Measurements from ENCODE around the gene FAM124B. TPM values are rescaled to one million over a fixed set of nuclear protein-coding genes. Genes with fewer than 3 reads are reported as not detected.

Gene FAM124B
- polyA plus RNA-seq, 1 donor (not counting 4 experiments of a cell fraction or from before 2014, with no cell fraction given): 0.03 TPM

DNA sequence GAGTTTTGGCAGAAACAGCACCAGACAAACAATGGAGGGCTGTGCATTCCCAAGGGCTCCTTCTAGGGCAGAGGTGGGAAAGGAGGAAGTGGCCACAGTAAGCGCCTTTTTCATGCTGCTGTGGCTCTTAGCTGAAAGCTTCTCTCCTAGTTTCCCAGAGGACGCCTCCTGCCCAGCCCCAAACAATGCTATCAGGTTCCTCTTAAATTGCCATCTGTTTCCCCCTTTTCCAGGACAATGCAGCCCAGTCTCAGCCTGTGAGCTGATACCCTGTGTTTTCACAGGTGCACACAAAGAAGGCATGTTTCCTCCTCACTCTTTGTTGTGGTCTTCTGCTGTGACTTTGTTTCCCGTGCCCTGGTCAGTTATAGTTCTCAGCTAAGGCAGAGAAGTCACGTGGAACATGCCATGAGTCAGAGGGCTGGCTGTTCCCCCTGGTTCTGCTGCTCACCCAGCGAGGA lies 5.4 kb upstream of the FAM124B start:
- Histone ChIP-seq H3K9me3 (ENCODE audit: control insufficient read depth, low read depth, low read length) (peaks cover 3% of the 10 kb centered on the region), H3K4me2 (ENCODE audit: control insufficient read depth, extremely low read depth, insufficient read depth, low read depth, low read length) (no peak overlapping the region), H3K27me3 (ENCODE audit: control insufficient read depth, extremely low read depth, insufficient read depth, low read length) (no peaks in the 10 kb centered on the region), H2AFZ (ENCODE audit: control insufficient read depth, low read length) (no peak overlapping the region), H3K27ac (ENCODE audit: control insufficient read depth, insufficient read depth, low read length) (no peak overlapping the region), H3K4me1 (ENCODE audit: control insufficient read depth, extremely low read depth, insufficient read depth, low read length) (peaks cover 16% of the 10 kb centered on the region), H3K9me1 (ENCODE audit: control insufficient read depth, extremely low read depth, insufficient read depth, low read length) (no peaks in the 10 kb centered on the region), H3K36me3 (ENCODE audit: control insufficient read depth in 2 of 2, extremely low read depth in 1 of 2, insufficient read depth in 2 of 2, low read length in 2 of 2) (no peaks in the 10 kb centered on the region), H3K4me3 (ENCODE audit: control insufficient read depth in 2 of 3, extremely low read depth in 1 of 3, insufficient read depth in 2 of 3, low read depth in 1 of 3, low read length in 3 of 3) (no peak overlapping the region), H3K79me2 (ENCODE audit: control insufficient read depth, insufficient read depth, low read length) (no peaks in the 10 kb centered on the region), H4K20me1 (ENCODE audit: control insufficient read depth, extremely low read depth, insufficient read depth, low read length) (no peaks in the 10 kb centered on the region), H3K9ac (ENCODE audit: control insufficient read depth, extremely low read depth, insufficient read depth, low read length) (no peak overlapping the region)
- TF ChIP-seq CTCF (optimal IDR thresholded peaks at IDR 0.05 in 1 of 3, IDR thresholded peaks at IDR 0.05 in 1 of 3, conservative IDR thresholded peaks at IDR 0.05 in 1 of 3; ENCODE audit: extremely low read depth in 1 of 3, insufficient read depth in 2 of 3, low read length in 3 of 3) (no peak), EZH2 (IDR thresholded peaks at IDR 0.05; ENCODE audit: low read length) (no peak)
- dilution Hi-C loops (cut with MboI; ENCODE audit: extremely low pct_ligation_motif_present, low sequenced_read_pairs): no loop called here
- FAIRE-seq (no peak), DNase-seq (ENCODE audit: low read depth, low spot score) (no peak)

- Histone ChIP-seq H2AFZ (ENCODE audit: control insufficient read depth, low read length) (no peak overlapping the region), H3K9me3 (ENCODE audit: control insufficient read depth, low read depth, low read length) (peaks cover 3% of the 10 kb centered on the region), H3K9ac (ENCODE audit: control insufficient read depth, extremely low read depth, insufficient read depth, low read length) (no peak overlapping the region), H3K4me1 (ENCODE audit: control insufficient read depth, extremely low read depth, insufficient read depth, low read length) (peaks cover 4% of the 10 kb centered on the region), H3K4me3 (ENCODE audit: control insufficient read depth in 2 of 3, extremely low read depth in 1 of 3, insufficient read depth in 2 of 3, low read depth in 1 of 3, low read length in 3 of 3) (no peak overlapping the region), H3K27me3 (ENCODE audit: control insufficient read depth, extremely low read depth, insufficient read depth, low read length) (no peaks in the 10 kb centered on the region), H3K79me2 (ENCODE audit: control insufficient read depth, insufficient read depth, low read length) (no peaks in the 10 kb centered on the region), H3K27ac (ENCODE audit: control insufficient read depth, insufficient read depth, low read length) (no peak overlapping the region), H3K36me3 (ENCODE audit: control insufficient read depth in 2 of 2, extremely low read depth in 1 of 2, insufficient read depth in 2 of 2, low read length in 2 of 2) (no peaks in the 10 kb centered on the region), H3K4me2 (ENCODE audit: control insufficient read depth, extremely low read depth, insufficient read depth, low read depth, low read length) (no peak overlapping the region), H4K20me1 (ENCODE audit: control insufficient read depth, extremely low read depth, insufficient read depth, low read length) (no peaks in the 10 kb centered on the region), H3K9me1 (ENCODE audit: control insufficient read depth, extremely low read depth, insufficient read depth, low read length) (no peaks in the 10 kb centered on the region)
- TF ChIP-seq EZH2 (IDR thresholded peaks at IDR 0.05; ENCODE audit: low read length): no peak
- TF ChIP-seq CTCF (optimal IDR thresholded peaks at IDR 0.05 in 1 of 3, IDR thresholded peaks at IDR 0.05 in 1 of 3, conservative IDR thresholded peaks at IDR 0.05 in 1 of 3; ENCODE audit: extremely low read depth in 1 of 3, insufficient read depth in 2 of 3, low read length in 3 of 3): no peak
- dilution Hi-C loops (cut with MboI; ENCODE audit: extremely low pct_ligation_motif_present, low sequenced_read_pairs): no loop called here
- DNase-seq (ENCODE audit: low read depth, low spot score) (no peak), FAIRE-seq (no peak)
Measured at GRCh38 chr2:224405841-224406370, 4.0 kb upstream of the FAM124B start.

Measured in keratinocyte (primary cell).